Measurements from ENCODE around the gene PPP2R5D.
"Not testable (repeated sequence)": the region's sequence is repeated elsewhere in the genome, so short reads cannot be mapped to it uniquely, and the experiment has no call there.

Gene PPP2R5D

GRCh38 chr6:42979523-42980177 is 4.7 kb upstream of the PPP2R5D start:
- no peaks in the 10 kb centered on the region for H3K36me3 ChIP-seq (ENCODE audit: insufficient read depth, low read depth, low read length)
- H3K9ac ChIP-seq (ENCODE audit: low read depth, low read length) = peak overlapping the region; percentile 76; the same call in 1 of the 2 replicates
- H3K27me3 ChIP-seq (ENCODE audit: insufficient read depth, low read length) = no peaks in the 10 kb centered on the region
- H3K27ac ChIP-seq (ENCODE audit: low read length) = peak overlapping the region; percentile 37
- peak overlapping the region; percentile 65 for H3K4me3 ChIP-seq (ENCODE audit: low read length)
- H3K9me3 ChIP-seq (ENCODE audit: insufficient read depth, low read depth, low read length) = no peaks in the 10 kb centered on the region
- no peaks in the 10 kb centered on the region; the same call in 1 of the 2 replicates for H3K4me1 ChIP-seq (ENCODE audit: insufficient read depth, low read length)

GRCh38 chr6:42981836-42982235 is 2.5 kb upstream of the PPP2R5D start:
- Histone ChIP-seq H3K4me1 (ENCODE audit: insufficient read depth, low read length) (no peaks in the 10 kb centered on the region; the same call in 1 of the 2 replicates), H3K36me3 (ENCODE audit: insufficient read depth, low read depth, low read length) (peaks cover 5% of the 10 kb centered on the region; the same call in 1 of the 2 replicates)

GRCh38 chr6:42984924-42985475 is 630 bp downstream of the PPP2R5D start:
- Histone ChIP-seq H3K4me3 (ENCODE audit: low read length) (peak overlapping the region; percentile 80), H3K9me3 (ENCODE audit: insufficient read depth, low read depth, low read length) (no peaks in the 10 kb centered on the region), H3K9ac (ENCODE audit: low read depth, low read length) (peak overlapping the region; percentile 87; the same call in 1 of the 2 replicates), H3K4me1 (ENCODE audit: insufficient read depth, low read length) (no peaks in the 10 kb centered on the region), H3K27ac (ENCODE audit: low read length) (no peak overlapping the region), H3K27me3 (ENCODE audit: insufficient read depth, low read length) (no peaks in the 10 kb centered on the region), H3K36me3 (ENCODE audit: insufficient read depth, low read depth, low read length) (peaks cover 21% of the 10 kb centered on the region)

More at GRCh38 chr6:42981836-42982235, 2.5 kb upstream of the PPP2R5D start:
- no peak overlapping the region for H3K9ac ChIP-seq (ENCODE audit: low read depth, low read length)
- H3K9me3 ChIP-seq (ENCODE audit: insufficient read depth, low read depth, low read length) = no peaks in the 10 kb centered on the region
- no peaks in the 10 kb centered on the region for H3K27me3 ChIP-seq (ENCODE audit: insufficient read depth, low read length)
- no peak overlapping the region for H3K4me3 ChIP-seq (ENCODE audit: low read length)
- no peak overlapping the region for H3K27ac ChIP-seq (ENCODE audit: low read length)

GRCh38 chr6:42987533-42988451 is 3.4 kb downstream of the PPP2R5D start:
- Histone ChIP-seq H3K9ac (ENCODE audit: low read depth, low read length) (no peak overlapping the region), H3K9me3 (ENCODE audit: insufficient read depth, low read depth, low read length) (no peaks in the 10 kb centered on the region), H3K27me3 (ENCODE audit: insufficient read depth, low read length) (no peaks in the 10 kb centered on the region), H3K4me1 (ENCODE audit: insufficient read depth, low read length) (no peaks in the 10 kb centered on the region), H3K36me3 (ENCODE audit: insufficient read depth, low read depth, low read length) (peaks cover 32% of the 10 kb centered on the region), H3K27ac (ENCODE audit: low read length) (no peak overlapping the region), H3K4me3 (ENCODE audit: low read length) (no peak overlapping the region)

DNA sequence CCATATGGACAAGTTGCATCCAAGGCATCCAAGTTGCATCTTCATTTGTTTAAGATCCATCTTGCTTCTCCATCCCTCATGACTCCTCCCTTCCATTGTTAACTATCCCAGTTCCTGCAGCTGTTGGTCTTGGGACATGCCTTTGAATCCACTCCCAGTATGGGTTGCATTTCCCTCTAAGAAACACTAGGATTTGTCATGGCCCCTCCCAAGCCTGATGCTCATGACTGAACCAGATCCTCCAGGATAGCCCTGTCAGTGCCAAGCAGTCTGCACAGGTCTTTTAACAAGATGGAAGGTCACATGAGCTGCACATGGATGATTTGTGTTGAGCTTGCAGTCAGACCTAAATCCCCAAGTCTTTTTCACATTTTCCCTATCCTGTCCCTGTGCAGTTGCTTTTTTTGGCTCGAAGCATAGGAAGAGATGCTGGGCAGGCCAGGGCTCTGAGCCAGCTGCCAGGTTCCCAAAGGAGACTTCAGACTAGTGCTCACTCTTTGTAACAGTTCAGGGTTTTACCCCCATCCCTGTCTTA is 4.2 kb downstream of the PPP2R5D start:
- Histone ChIP-seq H3K27me3 (ENCODE audit: insufficient read depth, low read length) (no peaks in the 10 kb centered on the region), H3K36me3 (ENCODE audit: insufficient read depth, low read depth, low read length) (peaks cover 32% of the 10 kb centered on the region), H3K9me3 (ENCODE audit: insufficient read depth, low read depth, low read length) (no peaks in the 10 kb centered on the region), H3K9ac (ENCODE audit: low read depth, low read length) (no peak overlapping the region), H3K4me3 (ENCODE audit: low read length) (no peak overlapping the region), H3K27ac (ENCODE audit: low read length) (no peak overlapping the region), H3K4me1 (ENCODE audit: insufficient read depth, low read length) (no peaks in the 10 kb centered on the region)

GRCh38 chr6:42989923-42990322 is 5.6 kb downstream of the PPP2R5D start:
- H3K4me1 ChIP-seq (ENCODE audit: insufficient read depth, low read length) = no peaks in the 10 kb centered on the region
- H3K27ac ChIP-seq (ENCODE audit: low read length) = no peak overlapping the region
- no peak overlapping the region for H3K9ac ChIP-seq (ENCODE audit: low read depth, low read length)
- H3K36me3 ChIP-seq (ENCODE audit: insufficient read depth, low read depth, low read length) = peaks cover 32% of the 10 kb centered on the region
- no peaks in the 10 kb centered on the region for H3K27me3 ChIP-seq (ENCODE audit: insufficient read depth, low read length)
- no peaks in the 10 kb centered on the region for H3K9me3 ChIP-seq (ENCODE audit: insufficient read depth, low read depth, low read length)
- no peak overlapping the region for H3K4me3 ChIP-seq (ENCODE audit: low read length)

DNA sequence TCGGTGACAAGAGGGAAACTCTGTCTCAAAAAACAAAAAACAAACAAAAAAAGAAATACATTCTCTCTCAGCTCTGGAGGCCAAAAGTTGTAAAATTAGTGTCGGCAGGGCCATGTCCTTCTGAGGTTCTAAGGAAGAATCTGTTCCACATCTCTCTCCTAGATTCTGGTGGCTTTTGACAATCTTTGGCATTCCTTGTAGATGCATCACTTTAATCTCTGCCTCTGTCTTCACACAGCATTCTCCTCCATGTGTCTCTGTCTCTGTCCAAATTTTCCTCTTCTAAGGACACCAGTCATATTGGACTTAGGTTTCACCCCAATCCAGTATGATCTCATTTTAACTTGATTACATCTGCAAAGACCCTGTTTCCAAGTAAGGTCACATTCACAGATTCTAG is 9.1 kb downstream of the PPP2R5D start:
- H3K27ac ChIP-seq (ENCODE audit: low read length) = no peak overlapping the region
- no peaks in the 10 kb centered on the region for H3K4me1 ChIP-seq (ENCODE audit: insufficient read depth, low read length)
- peaks cover 26% of the 10 kb centered on the region for H3K36me3 ChIP-seq (ENCODE audit: insufficient read depth, low read depth, low read length)
- H3K9ac ChIP-seq (ENCODE audit: low read depth, low read length) = no peak overlapping the region
- H3K9me3 ChIP-seq (ENCODE audit: insufficient read depth, low read depth, low read length) = no peaks in the 10 kb centered on the region
- no peaks in the 10 kb centered on the region for H3K27me3 ChIP-seq (ENCODE audit: insufficient read depth, low read length)
- no peak overlapping the region for H3K4me3 ChIP-seq (ENCODE audit: low read length)

DNA sequence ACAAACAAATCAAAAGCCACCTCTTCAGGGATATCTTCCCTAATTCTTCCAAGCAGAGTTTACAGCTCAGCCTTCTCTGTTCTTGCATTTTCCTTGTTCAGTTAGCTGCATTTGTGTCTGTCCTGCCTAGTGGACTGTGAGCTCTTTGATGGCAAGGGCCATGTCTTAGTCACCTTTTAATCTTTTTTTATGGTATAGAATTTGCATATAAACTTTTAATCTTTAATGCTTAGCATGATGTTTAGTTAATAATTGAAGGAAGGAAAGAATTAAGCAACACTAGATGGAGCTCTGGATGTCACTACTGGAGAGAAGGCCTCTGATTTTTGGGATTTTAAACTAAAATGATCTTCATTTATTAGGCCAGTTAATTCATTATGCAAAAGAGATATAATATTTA is 12.1 kb downstream of the PPP2R5D start:
- H3K27ac ChIP-seq (ENCODE audit: low read length) = no peak overlapping the region
- no peaks in the 10 kb centered on the region for H3K4me1 ChIP-seq (ENCODE audit: insufficient read depth, low read length)
- H3K36me3 ChIP-seq (ENCODE audit: insufficient read depth, low read depth, low read length) = no peaks in the 10 kb centered on the region
- H3K9me3 ChIP-seq (ENCODE audit: insufficient read depth, low read depth, low read length) = no peaks in the 10 kb centered on the region
- no peaks in the 10 kb centered on the region for H3K27me3 ChIP-seq (ENCODE audit: insufficient read depth, low read length)
- no peak overlapping the region for H3K4me3 ChIP-seq (ENCODE audit: low read length)
- H3K9ac ChIP-seq (ENCODE audit: low read depth, low read length) = no peak overlapping the region

DNA sequence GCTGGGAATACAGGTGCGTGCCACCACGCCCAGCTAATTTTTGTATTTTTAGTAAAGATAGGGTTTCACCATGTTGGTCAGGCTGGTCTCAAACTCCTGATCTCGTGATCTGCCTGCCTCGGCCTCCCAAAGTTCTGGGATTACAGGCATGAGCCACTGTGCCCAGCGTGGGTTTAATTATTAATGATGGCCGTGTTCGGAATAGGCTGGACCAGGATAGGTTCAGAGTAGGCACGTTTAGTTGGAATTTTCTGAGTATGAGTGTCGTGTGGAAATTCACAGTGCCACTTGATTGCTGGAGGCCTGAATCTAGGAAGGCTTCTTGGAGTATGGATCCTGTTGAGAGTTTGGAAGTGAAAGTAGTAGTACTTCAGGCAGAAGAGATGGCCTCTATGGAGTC is 13.8 kb downstream of the PPP2R5D start:
- H3K9ac ChIP-seq (ENCODE audit: low read depth, low read length); H3K4me1 ChIP-seq (ENCODE audit: insufficient read depth, low read length); H3K4me3 ChIP-seq (ENCODE audit: low read length); H3K36me3 ChIP-seq (ENCODE audit: insufficient read depth, low read depth, low read length); H3K27me3 ChIP-seq (ENCODE audit: insufficient read depth, low read length); H3K9me3 ChIP-seq (ENCODE audit: insufficient read depth, low read depth, low read length); H3K27ac ChIP-seq (ENCODE audit: low read length): not testable (repeated sequence)

GRCh38 chr6:43001843-43002242 is 17.5 kb downstream of the PPP2R5D start:
- H3K9ac ChIP-seq (ENCODE audit: low read depth, low read length) = no peak overlapping the region
- H3K27ac ChIP-seq (ENCODE audit: low read length) = no peak overlapping the region
- no peaks in the 10 kb centered on the region for H3K4me1 ChIP-seq (ENCODE audit: insufficient read depth, low read length)
- H3K27me3 ChIP-seq (ENCODE audit: insufficient read depth, low read length) = no peaks in the 10 kb centered on the region
- H3K9me3 ChIP-seq (ENCODE audit: insufficient read depth, low read depth, low read length) = no peaks in the 10 kb centered on the region
- no peak overlapping the region for H3K4me3 ChIP-seq (ENCODE audit: low read length)
- H3K36me3 ChIP-seq (ENCODE audit: insufficient read depth, low read depth, low read length) = peaks cover 11% of the 10 kb centered on the region; the same call in 1 of the 2 replicates

- Histone ChIP-seq H3K36me3 (ENCODE audit: insufficient read depth, low read depth, low read length) (peaks cover 51% of the 10 kb centered on the region), H3K4me1 (ENCODE audit: insufficient read depth, low read length) (no peaks in the 10 kb centered on the region), H3K9me3 (ENCODE audit: insufficient read depth, low read depth, low read length) (no peaks in the 10 kb centered on the region), H3K4me3 (ENCODE audit: low read length) (no peak overlapping the region), H3K9ac (ENCODE audit: low read depth, low read length) (no peak overlapping the region), H3K27ac (ENCODE audit: low read length) (no peak overlapping the region), H3K27me3 (ENCODE audit: insufficient read depth, low read length) (no peaks in the 10 kb centered on the region)
Observed at GRCh38 chr6:43005844-43006243, 21.5 kb downstream of the PPP2R5D start.

All from iPS-20b (cell line).